WTC11 (cell line): ENCODE results near the gene GNG8.

ENCODE experiments used
- FOXJ3 ChIP-seq: sonication (generic); formaldehyde crosslinking; IDR thresholded peaks from 2 replicates; pipeline ENCODE4 v1.9.0; 2021; ENCODE audit warnings: missing genetic modification reagents, mild to moderate bottlenecking, borderline replicate concordance
- FOXK1 ChIP-seq: sonication (generic); formaldehyde crosslinking; IDR thresholded peaks from 2 replicates; pipeline ENCODE4 v1.8.0; 2022; ENCODE audit warnings: mild to moderate bottlenecking, moderate library complexity, missing genetic modification reagents
- JUN ChIP-seq: sonication (generic); formaldehyde crosslinking; IDR thresholded peaks from 2 replicates; pipeline ENCODE4 v1.8.0; 2023; ENCODE audit warnings: mild to moderate bottlenecking, missing genetic modification reagents
- MAX ChIP-seq: sonication (generic); formaldehyde crosslinking; IDR thresholded peaks from 2 replicates; pipeline ENCODE4 v1.8.0; 2022; ENCODE audit warnings: mild to moderate bottlenecking, missing genetic modification reagents
- NR2C2 ChIP-seq: sonication (generic); formaldehyde crosslinking; IDR thresholded peaks from 2 replicates; pipeline ENCODE4 v1.8.0; 2022; ENCODE audit warnings: mild to moderate bottlenecking, missing genetic modification reagents
- NR3C1 ChIP-seq: sonication (generic); formaldehyde crosslinking; conservative IDR thresholded peaks from 2 replicates; pipeline ENCODE4 v1.8.1; 2023; ENCODE audit warnings: low read depth, mild to moderate bottlenecking, missing genetic modification reagents
- ZNF423 ChIP-seq: fragments of 250-450 bp; sonication (Bioruptor Pico); IDR thresholded peaks from 2 replicates; pipeline ENCODE4 v2.1.2; 2022; ENCODE audit warnings: mild to moderate bottlenecking, moderate library complexity
- TF ChIP-seq, protein P1 (sequence below): fragments of 200-600 bp; IDR thresholded peaks from 2 replicates; pipeline ENCODE4 v1.8.0; 2022; ENCODE audit warnings: antibody characterized with exemption
- TF ChIP-seq, protein P2 (sequence below): sonication (generic); formaldehyde crosslinking; IDR thresholded peaks from 2 replicates; pipeline ENCODE4 v1.8.0; 2022; ENCODE audit warnings: mild to moderate bottlenecking, missing genetic modification reagents

DNA sequence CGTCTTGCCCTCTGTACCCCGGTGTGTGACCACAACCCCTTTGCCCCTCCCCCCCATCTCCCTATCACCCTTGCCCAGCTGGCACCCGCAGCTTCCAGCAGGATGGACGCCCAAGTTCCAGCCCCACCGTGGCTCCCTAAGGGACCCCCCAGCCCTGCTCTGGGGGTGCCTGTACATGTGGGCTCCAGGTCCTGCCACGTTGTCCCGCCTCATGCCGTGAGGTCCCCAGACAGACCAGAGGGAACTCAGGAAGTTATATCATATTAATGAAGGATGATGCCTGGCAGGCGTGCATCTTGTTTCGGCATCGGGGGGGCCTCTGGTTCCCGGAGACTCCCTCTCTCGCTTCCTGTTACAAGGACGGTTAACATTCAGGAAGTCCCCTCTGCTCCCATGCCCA, 9.6 kb downstream of the GNG8 start:
- TF ChIP-seq, protein P1, sequence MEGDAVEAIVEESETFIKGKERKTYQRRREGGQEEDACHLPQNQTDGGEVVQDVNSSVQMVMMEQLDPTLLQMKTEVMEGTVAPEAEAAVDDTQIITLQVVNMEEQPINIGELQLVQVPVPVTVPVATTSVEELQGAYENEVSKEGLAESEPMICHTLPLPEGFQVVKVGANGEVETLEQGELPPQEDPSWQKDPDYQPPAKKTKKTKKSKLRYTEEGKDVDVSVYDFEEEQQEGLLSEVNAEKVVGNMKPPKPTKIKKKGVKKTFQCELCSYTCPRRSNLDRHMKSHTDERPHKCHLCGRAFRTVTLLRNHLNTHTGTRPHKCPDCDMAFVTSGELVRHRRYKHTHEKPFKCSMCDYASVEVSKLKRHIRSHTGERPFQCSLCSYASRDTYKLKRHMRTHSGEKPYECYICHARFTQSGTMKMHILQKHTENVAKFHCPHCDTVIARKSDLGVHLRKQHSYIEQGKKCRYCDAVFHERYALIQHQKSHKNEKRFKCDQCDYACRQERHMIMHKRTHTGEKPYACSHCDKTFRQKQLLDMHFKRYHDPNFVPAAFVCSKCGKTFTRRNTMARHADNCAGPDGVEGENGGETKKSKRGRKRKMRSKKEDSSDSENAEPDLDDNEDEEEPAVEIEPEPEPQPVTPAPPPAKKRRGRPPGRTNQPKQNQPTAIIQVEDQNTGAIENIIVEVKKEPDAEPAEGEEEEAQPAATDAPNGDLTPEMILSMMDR, result no peak
- no peak for TF ChIP-seq NR2C2 (CRISPR knock-in tag)
- no peak for TF ChIP-seq FOXJ3 (CRISPR knock-in tag)
- TF ChIP-seq MAX (CRISPR knock-in tag), result no peak
- no peak for TF ChIP-seq NR3C1 (CRISPR knock-in tag)
- TF ChIP-seq, protein P2, sequence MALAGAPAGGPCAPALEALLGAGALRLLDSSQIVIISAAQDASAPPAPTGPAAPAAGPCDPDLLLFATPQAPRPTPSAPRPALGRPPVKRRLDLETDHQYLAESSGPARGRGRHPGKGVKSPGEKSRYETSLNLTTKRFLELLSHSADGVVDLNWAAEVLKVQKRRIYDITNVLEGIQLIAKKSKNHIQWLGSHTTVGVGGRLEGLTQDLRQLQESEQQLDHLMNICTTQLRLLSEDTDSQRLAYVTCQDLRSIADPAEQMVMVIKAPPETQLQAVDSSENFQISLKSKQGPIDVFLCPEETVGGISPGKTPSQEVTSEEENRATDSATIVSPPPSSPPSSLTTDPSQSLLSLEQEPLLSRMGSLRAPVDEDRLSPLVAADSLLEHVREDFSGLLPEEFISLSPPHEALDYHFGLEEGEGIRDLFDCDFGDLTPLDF (CRISPR knock-in tag), result no peak
- no peak for TF ChIP-seq FOXK1 (CRISPR knock-in tag)
- TF ChIP-seq JUN (CRISPR knock-in tag), result no peak
- TF ChIP-seq ZNF423 (CRISPR knock-in tag), result no peak
